T-helper 1 cell treated with Interleukin-12 subunit alpha and Interleukin-12 subunit beta and Interleukin-4 antibody, amounts not matched to agents 30 μg/mL and 1 μg/mL, for 36 hours (primary cell): Measurements from ENCODE around the gene KLHDC8A.
"Not testable (repeated sequence)": the region's sequence is repeated elsewhere in the genome, so short reads cannot be mapped to it uniquely, and the experiment has no call there.

Source experiments
- H3K27ac Mint-ChIP-seq: one replicate; pipeline ENCODE4 v1.8.0; 2021; ENCODE audit warnings: mild to moderate bottlenecking, mixed read lengths
- H3K27me3 Mint-ChIP-seq: one replicate; pipeline ENCODE4 v1.8.0; 2021; ENCODE audit warnings: low read depth, mixed read lengths
- H3K36me3 Mint-ChIP-seq: one replicate; pipeline ENCODE4 v1.8.0; 2021; ENCODE audit warnings: low read depth, mixed read lengths
- H3K4me1 Mint-ChIP-seq: one replicate; pipeline ENCODE4 v1.8.0; 2021; ENCODE audit warnings: low read depth, mixed read lengths
- H3K4me3 Mint-ChIP-seq: one replicate; pipeline ENCODE4 v1.8.0; 2021; ENCODE audit warnings: mild to moderate bottlenecking, moderate library complexity, mixed read lengths
- H3K9me3 Mint-ChIP-seq: one replicate; pipeline ENCODE4 v1.8.0; 2021; ENCODE audit warnings: mixed read lengths

KLHDC8A gene, protein sequence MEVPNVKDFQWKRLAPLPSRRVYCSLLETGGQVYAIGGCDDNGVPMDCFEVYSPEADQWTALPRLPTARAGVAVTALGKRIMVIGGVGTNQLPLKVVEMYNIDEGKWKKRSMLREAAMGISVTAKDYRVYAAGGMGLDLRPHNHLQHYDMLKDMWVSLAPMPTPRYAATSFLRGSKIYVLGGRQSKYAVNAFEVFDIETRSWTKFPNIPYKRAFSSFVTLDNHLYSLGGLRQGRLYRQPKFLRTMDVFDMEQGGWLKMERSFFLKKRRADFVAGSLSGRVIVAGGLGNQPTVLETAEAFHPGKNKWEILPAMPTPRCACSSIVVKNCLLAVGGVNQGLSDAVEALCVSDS

DNA sequence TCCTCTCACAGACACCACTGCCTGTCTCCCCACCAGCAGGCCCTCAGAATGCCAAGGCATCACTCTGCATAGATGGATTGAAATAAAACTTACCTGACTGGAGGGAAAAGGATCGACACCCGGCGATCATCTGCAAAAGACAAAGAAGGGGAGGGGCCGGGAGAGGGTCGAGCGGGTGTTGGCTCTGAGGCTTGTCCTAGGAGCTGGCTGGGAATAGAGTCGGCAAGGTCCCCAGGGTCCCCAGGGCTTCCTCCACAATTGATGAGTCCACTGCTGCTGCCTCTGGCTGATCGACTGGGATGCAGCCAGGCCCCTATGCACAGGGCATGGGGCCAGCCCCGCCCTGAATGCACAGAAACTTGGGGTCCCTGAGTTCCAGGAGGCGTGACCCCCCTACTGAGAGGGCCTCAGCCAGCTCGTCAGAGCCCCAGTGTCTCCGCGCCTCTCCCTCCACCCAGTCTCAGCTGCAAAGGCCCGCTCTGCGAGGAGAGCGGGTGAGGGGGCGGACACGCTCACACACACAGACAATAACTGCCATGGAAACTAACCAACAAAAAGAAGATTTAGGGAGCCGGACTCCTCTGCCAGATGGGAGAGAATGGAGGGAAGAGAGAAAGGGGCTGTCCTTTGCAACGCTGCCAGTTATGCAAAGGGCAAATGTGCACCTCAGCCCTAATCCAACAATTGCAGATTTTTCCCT lies at the start of gene KLHDC8A:
KLHDC8A (minus strand) TSS at position 483 of the 700 bp plus-strand sequence. CDS start 13,318 bp downstream, outside the sequence.
- Mint-ChIP-seq H3K27ac (no peak within 1 kb of the TSS), H3K4me1 (no peaks in the 10 kb centered on the region), H3K4me3 (no peak within 1 kb of the TSS), H3K27me3 (peaks cover 34% of the 10 kb centered on the region), H3K36me3 (no peaks in the 10 kb centered on the region), H3K9me3 (no peaks in the 10 kb centered on the region)

DNA sequence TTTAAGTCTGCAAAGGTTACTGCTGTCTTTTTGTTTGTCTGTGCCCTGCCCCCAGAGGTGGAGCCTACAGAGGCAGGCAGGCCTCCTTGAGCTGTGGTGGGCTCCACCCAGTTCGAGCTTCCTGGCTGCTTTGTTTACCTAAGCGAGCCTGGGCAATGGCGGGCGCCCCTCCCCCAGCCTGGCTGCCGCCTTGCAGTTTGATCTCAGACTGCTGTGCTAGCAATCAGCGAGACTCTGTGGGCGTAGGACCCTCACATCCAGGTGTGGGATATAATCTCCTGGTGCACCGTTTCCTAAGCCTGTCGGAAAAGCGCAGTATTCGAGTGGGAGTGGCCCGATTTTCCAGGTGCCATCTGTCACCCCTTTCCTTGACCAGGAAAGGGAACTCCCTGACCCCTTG lies 49.5 kb upstream of the KLHDC8A start:
- H3K36me3 Mint-ChIP-seq, H3K4me1 Mint-ChIP-seq, H3K27ac Mint-ChIP-seq, H3K4me3 Mint-ChIP-seq, H3K9me3 Mint-ChIP-seq: not testable (repeated sequence)
- H3K27me3 Mint-ChIP-seq = peaks cover 45% of the 10 kb centered on the region

DNA sequence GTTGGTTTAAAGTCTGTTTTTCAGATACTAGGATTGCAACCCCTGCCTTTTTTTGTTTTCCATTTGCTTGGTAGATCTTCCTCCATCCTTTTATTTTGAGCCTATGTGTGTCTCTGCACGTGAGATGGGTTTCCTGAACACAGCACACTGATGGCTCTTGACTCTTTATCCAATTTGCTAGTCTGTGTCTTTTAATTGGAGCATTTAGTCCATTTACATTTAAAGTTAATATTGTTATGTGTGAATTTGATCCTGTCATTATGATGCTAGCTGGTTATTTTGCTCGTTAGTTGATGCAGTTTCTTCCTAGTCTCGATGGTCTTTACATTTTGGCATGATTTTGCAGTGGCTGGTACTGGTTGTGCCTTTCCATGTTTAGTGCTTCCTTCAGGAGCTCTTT lies 47.8 kb upstream of the KLHDC8A start:
- H3K9me3 Mint-ChIP-seq, H3K36me3 Mint-ChIP-seq, H3K4me3 Mint-ChIP-seq, H3K27ac Mint-ChIP-seq, H3K4me1 Mint-ChIP-seq: not testable (repeated sequence)
- peaks cover 36% of the 10 kb centered on the region for H3K27me3 Mint-ChIP-seq

DNA sequence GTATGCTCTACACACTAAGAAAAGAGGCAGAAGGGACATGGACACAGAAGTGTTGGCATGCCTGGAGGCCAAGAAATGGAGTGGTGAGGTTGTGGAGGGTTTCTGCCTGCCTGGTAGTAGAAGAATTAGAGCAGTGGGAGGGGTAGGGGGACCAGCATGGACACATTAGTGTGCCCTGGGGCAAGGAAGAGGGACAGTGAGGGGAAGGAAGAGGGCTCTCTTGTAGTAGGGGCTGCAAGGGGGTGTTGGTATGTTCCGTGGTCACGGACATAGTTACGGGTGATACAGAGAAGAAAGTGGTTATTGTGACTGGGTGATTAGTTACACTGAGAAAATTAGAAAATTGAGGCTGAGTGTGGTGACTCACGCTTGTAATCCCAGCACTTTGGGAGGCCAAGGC lies 41.9 kb upstream of the KLHDC8A start:
- no peaks in the 10 kb centered on the region for H3K36me3 Mint-ChIP-seq
- H3K9me3 Mint-ChIP-seq = no peaks in the 10 kb centered on the region
- H3K27ac Mint-ChIP-seq = no peak overlapping the region
- H3K4me1 Mint-ChIP-seq = peaks cover 2% of the 10 kb centered on the region
- no peak overlapping the region for H3K4me3 Mint-ChIP-seq
- peaks cover 52% of the 10 kb centered on the region for H3K27me3 Mint-ChIP-seq

DNA sequence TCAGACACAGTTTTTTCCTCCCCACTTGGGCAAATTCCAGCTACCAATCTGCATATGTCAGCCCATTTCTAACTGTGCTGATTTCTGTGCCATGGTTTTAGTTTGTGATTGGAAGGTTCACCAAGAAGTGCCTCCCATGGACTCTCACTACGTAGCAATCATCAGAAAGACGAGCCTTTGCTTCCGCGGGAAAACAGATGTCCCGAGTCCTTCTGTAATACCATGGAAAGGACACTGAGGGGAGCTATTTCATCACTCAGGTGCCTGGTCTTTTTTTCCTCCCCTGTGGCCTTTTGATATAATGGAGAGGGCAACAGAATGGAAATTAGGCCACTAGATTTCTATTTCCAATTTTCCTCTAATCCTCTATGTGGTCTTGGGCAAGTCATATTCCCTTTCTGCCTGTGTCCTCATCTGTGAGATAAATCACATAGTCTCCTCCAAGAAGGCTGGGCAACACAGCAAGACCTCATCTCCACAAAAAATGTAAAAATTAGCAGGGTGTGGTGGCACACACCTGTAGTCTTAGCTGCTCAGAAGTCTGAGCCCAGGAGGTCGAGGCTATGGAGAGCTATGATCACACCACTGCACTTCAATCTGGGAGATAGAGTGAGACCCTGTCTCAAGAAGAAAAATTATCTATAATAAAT lies 40.4 kb upstream of the KLHDC8A start:
- H3K27me3 Mint-ChIP-seq = peaks cover 54% of the 10 kb centered on the region
- H3K4me1 Mint-ChIP-seq = peaks cover 2% of the 10 kb centered on the region
- no peak overlapping the region for H3K4me3 Mint-ChIP-seq
- H3K9me3 Mint-ChIP-seq = no peaks in the 10 kb centered on the region
- H3K36me3 Mint-ChIP-seq = no peaks in the 10 kb centered on the region
- H3K27ac Mint-ChIP-seq = no peak overlapping the region

DNA sequence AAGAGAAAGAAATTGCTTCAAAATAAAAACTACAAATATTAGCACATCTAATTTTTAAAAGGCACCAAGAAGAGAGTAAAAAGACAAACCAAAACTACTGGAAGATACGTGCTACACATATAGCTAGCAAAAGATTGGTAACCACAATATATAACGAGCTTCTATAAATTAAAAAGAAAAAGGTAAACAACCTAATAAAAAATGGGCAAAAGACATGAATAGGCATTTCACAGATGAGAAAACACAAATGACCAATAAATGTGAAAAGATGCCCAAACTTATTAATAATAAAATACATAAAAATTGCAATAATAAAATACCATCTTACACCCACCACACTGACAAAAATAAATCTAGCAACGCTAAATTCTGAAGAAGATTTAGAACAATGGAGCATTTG lies 38.9 kb upstream of the KLHDC8A start:
- no peaks in the 10 kb centered on the region for H3K9me3 Mint-ChIP-seq
- H3K4me1 Mint-ChIP-seq = peaks cover 2% of the 10 kb centered on the region
- H3K27ac Mint-ChIP-seq = no peak overlapping the region
- H3K4me3 Mint-ChIP-seq = no peak overlapping the region
- H3K27me3 Mint-ChIP-seq = peaks cover 61% of the 10 kb centered on the region
- H3K36me3 Mint-ChIP-seq = no peaks in the 10 kb centered on the region

DNA sequence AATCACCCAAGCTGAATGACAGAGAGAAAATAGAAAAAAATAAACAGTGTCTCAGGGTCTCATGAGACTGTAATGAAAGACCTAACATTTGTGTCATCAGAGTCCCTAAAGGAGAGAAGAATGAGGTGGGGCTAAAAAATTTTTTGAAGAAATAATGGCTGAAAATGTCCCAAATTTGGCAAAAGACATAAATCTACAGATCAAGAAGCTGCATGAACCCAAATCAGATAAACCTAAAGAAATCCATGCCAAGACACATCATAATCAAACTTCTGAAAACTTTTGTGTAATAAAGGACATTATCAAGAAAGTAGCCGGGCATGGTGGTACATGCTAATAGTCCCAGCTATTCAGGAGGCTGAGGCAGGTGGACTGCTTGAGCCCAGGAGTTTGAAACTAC lies 35.9 kb upstream of the KLHDC8A start:
- H3K36me3 Mint-ChIP-seq = no peaks in the 10 kb centered on the region

DNA sequence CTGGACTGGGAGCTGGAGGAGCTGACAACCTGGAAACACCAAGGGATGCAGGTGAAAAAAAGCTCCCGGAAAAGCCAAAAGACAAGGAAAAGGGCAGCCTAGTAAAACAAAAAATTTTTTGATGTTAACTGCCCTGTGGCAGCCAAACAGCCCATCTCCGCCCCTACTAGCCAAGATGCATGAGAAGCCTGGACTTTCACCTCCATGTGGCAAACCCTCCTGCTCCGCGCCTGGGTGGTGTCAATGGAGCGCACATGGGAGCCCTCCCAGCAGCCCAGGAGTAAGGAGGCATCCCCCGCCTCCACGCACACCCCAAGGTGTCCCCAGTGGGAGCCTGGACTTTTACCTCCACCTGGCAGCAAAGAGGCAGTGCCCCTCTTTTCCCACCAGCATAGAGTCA lies 34.7 kb upstream of the KLHDC8A start:
- Mint-ChIP-seq H3K27ac (no peak overlapping the region), H3K27me3 (peaks cover 45% of the 10 kb centered on the region), H3K4me3 (no peak overlapping the region), H3K4me1 (no peaks in the 10 kb centered on the region), H3K36me3 (no peaks in the 10 kb centered on the region), H3K9me3 (no peaks in the 10 kb centered on the region)

More for the DNA sequence above, 35.9 kb upstream of the KLHDC8A start:
- Mint-ChIP-seq H3K4me1 (peaks cover 2% of the 10 kb centered on the region), H3K27ac (no peak overlapping the region), H3K27me3 (peaks cover 54% of the 10 kb centered on the region), H3K4me3 (no peak overlapping the region), H3K9me3 (no peaks in the 10 kb centered on the region)

DNA sequence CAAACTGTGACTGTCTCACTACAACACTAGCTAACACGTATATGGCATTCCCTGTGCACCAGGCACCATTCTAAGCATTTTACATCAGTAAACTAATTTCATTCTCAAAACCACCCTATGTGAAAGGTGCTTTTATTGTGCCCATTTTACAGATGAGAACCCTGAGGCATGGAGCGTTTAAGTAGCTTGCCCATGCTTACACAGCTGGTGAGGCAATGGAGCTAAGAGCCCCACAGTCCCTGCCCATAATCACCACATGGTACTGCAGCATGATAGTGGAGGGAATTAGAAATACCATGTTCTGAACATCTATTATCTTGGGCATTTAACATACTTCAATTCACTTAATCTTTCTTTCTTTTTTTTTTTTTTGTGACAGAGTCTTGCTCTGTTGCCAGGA lies 31.1 kb upstream of the KLHDC8A start:
- no peaks in the 10 kb centered on the region for H3K4me1 Mint-ChIP-seq
- H3K27me3 Mint-ChIP-seq = peaks cover 22% of the 10 kb centered on the region
- H3K9me3 Mint-ChIP-seq = no peaks in the 10 kb centered on the region

DNA sequence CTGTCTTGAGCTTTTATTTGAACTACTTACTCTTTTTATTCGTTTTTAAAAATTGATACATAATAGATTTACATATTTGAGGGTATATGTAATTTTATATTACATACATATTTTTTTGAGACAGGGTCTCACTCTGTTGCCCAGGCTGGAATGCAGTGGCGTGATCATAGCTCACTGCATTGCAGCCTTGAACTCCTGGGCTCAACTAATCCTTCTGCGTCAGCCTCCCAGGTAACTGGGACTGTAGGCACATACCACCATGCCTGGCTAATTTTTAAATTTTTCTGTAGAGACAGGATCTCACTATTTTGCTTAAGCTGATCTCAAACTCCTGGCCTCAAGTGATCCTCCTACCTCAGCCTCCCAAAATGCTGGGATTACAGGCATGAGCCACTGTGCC lies 26.3 kb upstream of the KLHDC8A start:
- H3K4me1 Mint-ChIP-seq, H3K9me3 Mint-ChIP-seq, H3K4me3 Mint-ChIP-seq, H3K36me3 Mint-ChIP-seq, H3K27ac Mint-ChIP-seq, H3K27me3 Mint-ChIP-seq: not testable (repeated sequence)

More for the DNA sequence above, 31.1 kb upstream of the KLHDC8A start:
- H3K4me3 Mint-ChIP-seq = no peak overlapping the region
- H3K36me3 Mint-ChIP-seq = no peaks in the 10 kb centered on the region
- no peak overlapping the region for H3K27ac Mint-ChIP-seq

DNA sequence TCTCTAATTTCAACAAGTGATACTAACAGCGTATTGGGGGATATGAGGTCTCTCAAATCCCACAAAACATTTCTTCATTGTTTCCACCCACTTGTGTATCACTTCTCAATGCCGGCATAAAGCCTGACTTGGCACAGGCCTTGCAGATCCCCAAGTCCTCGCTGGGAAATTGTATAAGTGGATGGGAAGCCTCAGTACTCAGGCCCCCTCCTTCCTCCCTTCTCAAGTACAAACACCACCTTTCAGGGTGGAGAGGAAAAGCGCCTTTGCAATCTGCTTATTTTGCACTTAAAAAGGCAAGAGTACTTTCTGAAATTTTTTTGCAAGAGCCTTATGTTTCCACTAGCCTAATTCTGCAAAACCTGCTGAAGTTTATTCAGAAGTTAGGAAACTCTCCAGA lies 25.8 kb upstream of the KLHDC8A start:
- H3K27ac Mint-ChIP-seq = no peak overlapping the region
- no peak overlapping the region for H3K4me3 Mint-ChIP-seq
- H3K27me3 Mint-ChIP-seq = peaks cover 10% of the 10 kb centered on the region
- no peaks in the 10 kb centered on the region for H3K9me3 Mint-ChIP-seq
- H3K4me1 Mint-ChIP-seq = no peaks in the 10 kb centered on the region
- H3K36me3 Mint-ChIP-seq = no peaks in the 10 kb centered on the region

DNA sequence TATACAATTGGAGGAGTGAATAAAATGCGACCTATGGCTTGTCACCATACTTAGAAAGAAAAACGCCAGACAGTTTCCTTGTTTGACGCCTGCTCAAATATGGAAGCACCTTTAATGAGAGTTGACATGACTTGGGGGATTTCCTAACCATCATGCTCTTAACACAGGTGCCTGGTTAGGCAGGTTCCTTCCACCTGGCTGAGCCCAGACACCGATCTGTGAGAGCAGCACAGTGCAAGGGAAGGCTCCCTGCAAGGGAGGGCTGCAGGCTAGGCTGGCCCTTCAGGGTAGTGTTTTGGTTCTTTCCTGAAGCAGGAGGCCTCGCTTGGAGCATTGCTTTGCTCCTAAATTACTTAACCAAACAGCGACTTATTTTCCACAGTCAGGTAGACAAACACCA lies 24.6 kb upstream of the KLHDC8A start:
- peaks cover 21% of the 10 kb centered on the region for H3K27me3 Mint-ChIP-seq
- H3K27ac Mint-ChIP-seq = no peak overlapping the region

DNA sequence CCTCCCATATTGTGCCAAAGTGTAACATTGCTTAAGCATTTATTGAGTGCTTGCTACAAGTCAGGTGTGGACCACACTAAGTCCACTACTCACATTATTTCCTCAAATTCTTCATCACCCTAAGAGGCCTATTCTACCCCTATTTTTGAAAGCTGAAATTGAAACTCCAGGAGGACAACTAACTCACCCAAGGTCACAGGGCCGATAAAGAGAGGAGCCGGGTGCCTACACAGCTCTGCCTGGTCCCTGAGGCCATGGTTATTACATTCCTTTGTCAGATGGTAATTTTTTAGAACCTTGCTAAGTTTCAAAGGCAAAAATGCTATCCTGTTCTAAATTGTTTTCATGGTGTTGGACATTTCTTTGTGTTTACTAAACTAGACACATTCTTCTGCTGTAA lies 24.2 kb upstream of the KLHDC8A start:
- Mint-ChIP-seq H3K4me3 (no peak overlapping the region), H3K27ac (no peak overlapping the region), H3K36me3 (no peaks in the 10 kb centered on the region)

More for the DNA sequence above, 24.6 kb upstream of the KLHDC8A start:
- Mint-ChIP-seq H3K4me1 (no peaks in the 10 kb centered on the region), H3K4me3 (no peak overlapping the region), H3K36me3 (no peaks in the 10 kb centered on the region), H3K9me3 (no peaks in the 10 kb centered on the region)

DNA sequence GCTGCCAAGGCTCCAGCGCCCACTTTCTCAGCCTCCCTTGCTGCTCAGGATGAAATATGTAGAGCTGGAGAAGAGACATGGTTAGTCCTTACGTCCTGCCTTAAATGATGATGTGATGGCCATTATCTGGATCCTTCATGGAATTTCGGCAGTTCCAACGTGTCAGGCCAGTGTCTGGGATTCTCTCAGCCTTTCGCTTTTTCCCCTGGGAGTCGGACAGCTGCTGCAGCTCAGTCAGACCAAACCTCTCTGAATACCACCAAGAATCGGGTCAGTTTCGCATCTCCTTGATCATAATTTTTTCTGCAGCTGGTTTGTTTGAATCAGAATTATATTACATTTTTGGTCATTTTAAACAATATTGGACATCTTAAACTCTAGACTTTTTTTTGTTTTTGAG lies 22.3 kb upstream of the KLHDC8A start:
- H3K36me3 Mint-ChIP-seq = no peaks in the 10 kb centered on the region
- H3K9me3 Mint-ChIP-seq = no peaks in the 10 kb centered on the region
- no peak overlapping the region for H3K27ac Mint-ChIP-seq
- H3K27me3 Mint-ChIP-seq = peaks cover 37% of the 10 kb centered on the region
- H3K4me3 Mint-ChIP-seq = no peak overlapping the region
- H3K4me1 Mint-ChIP-seq = peaks cover 6% of the 10 kb centered on the region

More for the DNA sequence above, 24.2 kb upstream of the KLHDC8A start:
- H3K27me3 Mint-ChIP-seq = peaks cover 25% of the 10 kb centered on the region
- no peaks in the 10 kb centered on the region for H3K4me1 Mint-ChIP-seq
- H3K9me3 Mint-ChIP-seq = no peaks in the 10 kb centered on the region

DNA sequence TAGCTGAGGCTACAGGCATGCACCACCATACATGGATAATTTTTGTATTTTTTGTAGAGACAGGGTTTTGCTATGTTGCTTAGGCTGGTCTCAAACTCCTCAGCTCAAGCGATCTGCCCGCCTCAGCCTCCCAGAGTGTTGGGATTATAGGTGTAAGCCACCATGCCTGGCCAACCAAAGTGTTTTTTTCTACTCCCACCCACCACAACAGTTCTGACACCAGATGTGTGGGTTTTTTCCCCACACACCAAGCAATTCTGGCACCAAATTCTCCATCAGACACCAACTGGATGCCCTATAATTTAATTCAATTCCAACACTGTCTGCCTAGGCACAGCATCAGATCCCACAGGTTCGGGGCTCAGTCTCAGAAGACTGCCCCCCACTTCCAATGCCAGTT lies 20.6 kb upstream of the KLHDC8A start:
- Mint-ChIP-seq H3K27me3 (peaks cover 52% of the 10 kb centered on the region), H3K36me3 (no peaks in the 10 kb centered on the region), H3K27ac (no peak overlapping the region), H3K4me3 (no peak overlapping the region), H3K9me3 (no peaks in the 10 kb centered on the region), H3K4me1 (peaks cover 10% of the 10 kb centered on the region)
